HepG2 (cell line): ENCODE results near the gene ALG14. TPM values are rescaled to one million over a fixed set of nuclear protein-coding genes. Genes with fewer than 3 reads are reported as not detected.
A peak's percentile ranks its signal among the peaks of the same experiment; 100 is the strongest.

Experiments
- ATF1 ChIP-seq: IDR thresholded peaks from 2 replicates; pipeline ENCODE4 v1.6.1; 2016; ENCODE audit warnings: mild to moderate bottlenecking, control low read depth
- ETV6 ChIP-seq: sonication (generic); formaldehyde crosslinking; conservative IDR thresholded peaks from 2 replicates; pipeline ENCODE4 v1.4.0; 2020; ENCODE audit warnings: missing genetic modification reagents
- FOSL1 ChIP-seq: sonication (generic); formaldehyde crosslinking; IDR thresholded peaks from 2 replicates; pipeline ENCODE4 v1.9.0; 2021; ENCODE audit warnings: missing genetic modification reagents, borderline replicate concordance
- FOXK1 ChIP-seq: sonication (generic); formaldehyde crosslinking; IDR thresholded peaks from 2 replicates; pipeline ENCODE4 v1.4.0; 2020; ENCODE audit warnings: low read depth, missing genetic modification reagents, borderline replicate concordance
- PHF21A ChIP-seq: sonication (generic); formaldehyde crosslinking; IDR thresholded peaks from 2 replicates; pipeline ENCODE4 v1.5.0; 2020; ENCODE audit warnings: mild to moderate bottlenecking, missing genetic modification reagents
- PRPF4 ChIP-seq: fragments of 200-400 bp; formaldehyde crosslinking; IDR thresholded peaks from 2 replicates; pipeline ENCODE4 v1.6.1; 2016; ENCODE audit warnings: low read length, low read depth; ENCODE audit not compliant: poor library complexity, severe bottlenecking
- ZNF143 ChIP-seq: sonication (generic); formaldehyde crosslinking; IDR thresholded peaks from 2 replicates; pipeline ENCODE4 v1.4.0; 2020; ENCODE audit warnings: missing genetic modification reagents
- ZNF510 ChIP-seq: sonication (generic); formaldehyde crosslinking; IDR thresholded peaks from 2 replicates; pipeline ENCODE4 v1.4.0; 2020; ENCODE audit warnings: low read depth, mild to moderate bottlenecking, missing genetic modification reagents
- ZNF605 ChIP-seq: sonication (generic); formaldehyde crosslinking; IDR thresholded peaks from 2 replicates; pipeline ENCODE4 v1.8.0; 2022; ENCODE audit warnings: mild to moderate bottlenecking, missing genetic modification reagents
- ZNF790 ChIP-seq: sonication (generic); formaldehyde crosslinking; IDR thresholded peaks from 2 replicates; pipeline ENCODE4 v1.8.0; 2022; ENCODE audit warnings: missing genetic modification reagents, mild to moderate bottlenecking, borderline replicate concordance
- polyA plus RNA-seq, 8 experiments: library from polyadenylated mRNA; depleted of rRNA in 3 of 8; stranded (reverse) in 7 of 8; unstranded in 1 of 8; fragments of >200 nt; fragmentation: Illumina TruSeq in 4 of 8; extraction: Trizol in 4 of 8; gene quantifications; 2 replicates each; pipeline versions ENCODE4 v1.2.1 to v1.2.3, GENCODE V29; 2011 to 2016; ENCODE audit warnings: low read depth in 4 of 8, missing spikeins in 1 of 8, mixed read lengths in 1 of 8; ENCODE audit not compliant: insufficient read depth in 1 of 8
- total RNA-seq, 5 experiments: library from RNA; depleted of rRNA; stranded (reverse); fragments of >200 nt; fragmentation: Illumina TruSeq; extraction: Trizol; gene quantifications; 2 replicates each; pipeline ENCODE4 v1.2.3, GENCODE V29; 2016; ENCODE audit warnings: low read depth in 1 of 5
- TF ChIP-seq, protein P1 (sequence below): sonication (generic); formaldehyde crosslinking; IDR thresholded peaks from 2 replicates; pipeline ENCODE4 v1.4.0; 2020; ENCODE audit warnings: missing genetic modification reagents, borderline replicate concordance
- TF ChIP-seq, protein P2 (sequence below): sonication (generic); formaldehyde crosslinking; IDR thresholded peaks from 2 replicates; pipeline ENCODE4 v1.4.0; 2020; ENCODE audit warnings: missing genetic modification reagents
- TF ChIP-seq, protein P3 (sequence below), 2 experiments: sonication (generic) in 1 of 2; formaldehyde crosslinking in 1 of 2; IDR thresholded peaks; 2 replicates each; pipeline versions ENCODE4 v1.6.1 to v1.9.0; 2014 to 2022; ENCODE audit warnings: antibody characterized with exemption in 1 of 2, borderline replicate concordance in 1 of 2, inconsistent platforms in 1 of 2, low read depth in 1 of 2, missing genetic modification reagents in 1 of 2
- TF ChIP-seq, protein P4 (sequence below): sonication (generic); formaldehyde crosslinking; IDR thresholded peaks from 2 replicates; pipeline ENCODE4 v1.5.1; 2020; ENCODE audit warnings: missing genetic modification reagents, mild to moderate bottlenecking, borderline replicate concordance

The ALG14 gene
- total and polyA plus RNA-seq, 2 of the 13 experiments (the other 11 are each of a cell fraction or from before 2014, with no cell fraction given) = 4.5 to 12.7 TPM

DNA sequence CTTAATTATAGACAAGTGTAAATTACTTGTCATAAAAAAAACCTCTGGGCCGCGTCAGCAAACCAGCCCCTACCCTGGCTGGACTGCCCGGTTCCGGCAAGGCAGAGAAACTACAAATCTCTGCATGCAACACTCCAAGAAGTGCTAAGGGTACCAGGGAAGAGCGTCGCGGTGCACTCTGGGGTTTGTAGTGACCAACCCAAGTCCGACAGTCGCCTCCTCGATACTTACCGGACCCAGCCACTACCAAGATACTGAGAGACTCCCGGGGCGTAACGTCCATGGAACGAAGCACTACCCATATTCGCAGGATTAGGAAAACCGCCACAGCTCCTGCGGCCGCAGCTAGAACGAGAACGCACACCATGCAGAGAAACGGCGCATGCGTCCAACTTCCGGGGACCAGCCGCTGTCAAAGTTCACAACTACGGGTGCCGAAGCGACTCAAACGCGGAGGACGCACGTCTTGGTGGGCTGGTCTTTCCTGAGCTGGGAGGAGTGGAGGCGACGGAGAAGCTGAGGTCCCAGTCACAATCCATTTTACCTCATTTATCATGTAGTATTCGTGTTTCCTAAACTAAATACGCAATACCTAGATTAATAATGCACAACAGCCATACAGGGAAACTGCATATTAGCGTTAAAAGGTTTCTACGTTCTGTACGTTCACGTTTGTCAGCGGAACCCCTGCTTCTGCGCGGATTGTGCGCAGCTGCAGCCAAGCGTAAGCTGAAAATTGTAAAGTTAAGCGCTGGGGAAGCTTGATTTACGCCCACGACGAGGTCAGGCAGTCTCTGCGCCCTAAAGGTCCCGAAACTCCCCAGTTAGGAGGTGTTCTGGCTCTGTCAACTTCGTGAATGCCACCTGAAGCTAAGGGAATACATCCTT is at the start of gene ALG14 (continued):
- TF ChIP-seq, protein P1, sequence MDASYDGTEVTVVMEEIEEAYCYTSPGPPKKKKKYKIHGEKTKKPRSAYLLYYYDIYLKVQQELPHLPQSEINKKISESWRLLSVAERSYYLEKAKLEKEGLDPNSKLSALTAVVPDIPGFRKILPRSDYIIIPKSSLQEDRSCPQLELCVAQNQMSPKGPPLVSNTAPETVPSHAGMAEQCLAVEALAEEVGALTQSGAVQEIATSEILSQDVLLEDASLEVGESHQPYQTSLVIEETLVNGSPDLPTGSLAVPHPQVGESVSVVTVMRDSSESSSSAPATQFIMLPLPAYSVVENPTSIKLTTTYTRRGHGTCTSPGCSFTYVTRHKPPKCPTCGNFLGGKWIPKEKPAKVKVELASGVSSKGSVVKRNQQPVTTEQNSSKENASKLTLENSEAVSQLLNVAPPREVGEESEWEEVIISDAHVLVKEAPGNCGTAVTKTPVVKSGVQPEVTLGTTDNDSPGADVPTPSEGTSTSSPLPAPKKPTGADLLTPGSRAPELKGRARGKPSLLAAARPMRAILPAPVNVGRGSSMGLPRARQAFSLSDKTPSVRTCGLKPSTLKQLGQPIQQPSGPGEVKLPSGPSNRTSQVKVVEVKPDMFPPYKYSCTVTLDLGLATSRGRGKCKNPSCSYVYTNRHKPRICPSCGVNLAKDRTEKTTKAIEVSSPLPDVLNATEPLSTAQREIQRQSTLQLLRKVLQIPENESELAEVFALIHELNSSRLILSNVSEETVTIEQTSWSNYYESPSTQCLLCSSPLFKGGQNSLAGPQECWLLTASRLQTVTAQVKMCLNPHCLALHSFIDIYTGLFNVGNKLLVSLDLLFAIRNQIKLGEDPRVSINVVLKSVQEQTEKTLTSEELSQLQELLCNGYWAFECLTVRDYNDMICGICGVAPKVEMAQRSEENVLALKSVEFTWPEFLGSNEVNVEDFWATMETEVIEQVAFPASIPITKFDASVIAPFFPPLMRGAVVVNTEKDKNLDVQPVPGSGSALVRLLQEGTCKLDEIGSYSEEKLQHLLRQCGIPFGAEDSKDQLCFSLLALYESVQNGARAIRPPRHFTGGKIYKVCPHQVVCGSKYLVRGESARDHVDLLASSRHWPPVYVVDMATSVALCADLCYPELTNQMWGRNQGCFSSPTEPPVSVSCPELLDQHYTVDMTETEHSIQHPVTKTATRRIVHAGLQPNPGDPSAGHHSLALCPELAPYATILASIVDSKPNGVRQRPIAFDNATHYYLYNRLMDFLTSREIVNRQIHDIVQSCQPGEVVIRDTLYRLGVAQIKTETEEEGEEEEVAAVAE = 0 out of 2 replicates have a peak, but pooled peaks have one; percentile 34
- peak; percentile 95 for TF ChIP-seq ZNF143 (CRISPR knock-in tag)
- TF ChIP-seq ATF1 (CRISPR knock-in tag) = peak; percentile 68
- no peak for TF ChIP-seq ZNF790 (CRISPR knock-in tag)
- TF ChIP-seq, protein P2, sequence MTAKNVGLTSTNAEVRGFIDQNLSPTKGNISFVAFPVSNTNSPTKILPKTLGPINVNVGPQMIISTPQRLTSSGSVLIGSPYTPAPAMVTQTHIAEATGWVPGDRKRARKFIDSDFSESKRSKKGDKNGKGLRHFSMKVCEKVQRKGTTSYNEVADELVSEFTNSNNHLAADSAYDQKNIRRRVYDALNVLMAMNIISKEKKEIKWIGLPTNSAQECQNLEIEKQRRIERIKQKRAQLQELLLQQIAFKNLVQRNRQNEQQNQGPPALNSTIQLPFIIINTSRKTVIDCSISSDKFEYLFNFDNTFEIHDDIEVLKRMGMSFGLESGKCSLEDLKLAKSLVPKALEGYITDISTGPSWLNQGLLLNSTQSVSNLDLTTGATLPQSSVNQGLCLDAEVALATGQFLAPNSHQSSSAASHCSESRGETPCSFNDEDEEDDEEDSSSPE = 0 out of 2 replicates have a peak, but pooled peaks have one; percentile 30
- TF ChIP-seq FOSL1 = 0 out of 2 replicates have a peak, but pooled peaks have one; percentile 14
- TF ChIP-seq, protein P3, sequence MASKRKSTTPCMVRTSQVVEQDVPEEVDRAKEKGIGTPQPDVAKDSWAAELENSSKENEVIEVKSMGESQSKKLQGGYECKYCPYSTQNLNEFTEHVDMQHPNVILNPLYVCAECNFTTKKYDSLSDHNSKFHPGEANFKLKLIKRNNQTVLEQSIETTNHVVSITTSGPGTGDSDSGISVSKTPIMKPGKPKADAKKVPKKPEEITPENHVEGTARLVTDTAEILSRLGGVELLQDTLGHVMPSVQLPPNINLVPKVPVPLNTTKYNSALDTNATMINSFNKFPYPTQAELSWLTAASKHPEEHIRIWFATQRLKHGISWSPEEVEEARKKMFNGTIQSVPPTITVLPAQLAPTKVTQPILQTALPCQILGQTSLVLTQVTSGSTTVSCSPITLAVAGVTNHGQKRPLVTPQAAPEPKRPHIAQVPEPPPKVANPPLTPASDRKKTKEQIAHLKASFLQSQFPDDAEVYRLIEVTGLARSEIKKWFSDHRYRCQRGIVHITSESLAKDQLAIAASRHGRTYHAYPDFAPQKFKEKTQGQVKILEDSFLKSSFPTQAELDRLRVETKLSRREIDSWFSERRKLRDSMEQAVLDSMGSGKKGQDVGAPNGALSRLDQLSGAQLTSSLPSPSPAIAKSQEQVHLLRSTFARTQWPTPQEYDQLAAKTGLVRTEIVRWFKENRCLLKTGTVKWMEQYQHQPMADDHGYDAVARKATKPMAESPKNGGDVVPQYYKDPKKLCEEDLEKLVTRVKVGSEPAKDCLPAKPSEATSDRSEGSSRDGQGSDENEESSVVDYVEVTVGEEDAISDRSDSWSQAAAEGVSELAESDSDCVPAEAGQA (IDR thresholded peaks at IDR 0.05; ENCODE audit: low read depth) = 0 out of 2 replicates have a peak, but pooled peaks have one; percentile 17
- TF ChIP-seq, protein P3 (CRISPR knock-in tag; IDR thresholded peaks at IDR 0.05; ENCODE audit: borderline replicate concordance) = no peak
- peak; percentile 86; the same call in 1 of the 2 replicates for TF ChIP-seq FOXK1
- 0 out of 2 replicates have a peak, but pooled peaks have one; percentile 36 for TF ChIP-seq ZNF605 (CRISPR knock-in tag)
- TF ChIP-seq ETV6 (CRISPR knock-in tag) = no peak
- 0 out of 2 replicates have a peak, but pooled peaks have one; percentile 80 for TF ChIP-seq ZNF510 (CRISPR knock-in tag)
- TF ChIP-seq PHF21A = peak; percentile 89
- no peak for TF ChIP-seq PRPF4
- TF ChIP-seq, protein P4, sequence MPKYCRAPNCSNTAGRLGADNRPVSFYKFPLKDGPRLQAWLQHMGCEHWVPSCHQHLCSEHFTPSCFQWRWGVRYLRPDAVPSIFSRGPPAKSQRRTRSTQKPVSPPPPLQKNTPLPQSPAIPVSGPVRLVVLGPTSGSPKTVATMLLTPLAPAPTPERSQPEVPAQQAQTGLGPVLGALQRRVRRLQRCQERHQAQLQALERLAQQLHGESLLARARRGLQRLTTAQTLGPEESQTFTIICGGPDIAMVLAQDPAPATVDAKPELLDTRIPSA = no peak
